ENCODE data around the gene ATF6. TPM values are rescaled to one million over a fixed set of nuclear protein-coding genes. Genes with fewer than 3 reads are reported as not detected.

Gene ATF6
- total RNA-seq, 1 experiment from 2014 or later, result 32.8 TPM

- no peak for DNase-seq (ENCODE audit: low spot score)
Measured at GRCh38 chr1:161890574-161890973, 124.5 kb downstream of the ATF6 start.

- no peak for DNase-seq (ENCODE audit: low spot score)
Measured at GRCh38 chr1:161899091-161899490, 133.0 kb downstream of the ATF6 start.

- DNase-seq (ENCODE audit: low spot score), result no peak
Measured at GRCh38 chr1:161900160-161900559, 134.0 kb downstream of the ATF6 start.

GRCh38 chr1:161902182-161902581 lies 136.1 kb downstream of the ATF6 start:
- DNase-seq (ENCODE audit: low spot score), result no peak

- no peak for DNase-seq (ENCODE audit: low spot score)
Measured at GRCh38 chr1:161905269-161905884, 139.3 kb downstream of the ATF6 start.

- no peak for DNase-seq (ENCODE audit: low spot score)
Measured at GRCh38 chr1:161907265-161907664, 141.1 kb downstream of the ATF6 start.

- no peak for DNase-seq (ENCODE audit: low spot score)
Measured at GRCh38 chr1:161908264-161908663, 142.1 kb downstream of the ATF6 start.

- DNase-seq (ENCODE audit: low spot score), result peak; percentile 20
Measured at GRCh38 chr1:161910604-161911003, 144.5 kb downstream of the ATF6 start.

GRCh38 chr1:161913482-161914140 lies 147.5 kb downstream of the ATF6 start:
- DNase-seq (ENCODE audit: low spot score), result no peak

- DNase-seq (ENCODE audit: low spot score), result no peak
Measured at GRCh38 chr1:161914595-161914994, 148.5 kb downstream of the ATF6 start.

- DNase-seq (ENCODE audit: low spot score), result no peak
Measured at GRCh38 chr1:161915051-161915503, 149.0 kb downstream of the ATF6 start.

- DNase-seq (ENCODE audit: low spot score), result no peak
Measured at GRCh38 chr1:161915978-161916377, 149.9 kb downstream of the ATF6 start.

GRCh38 chr1:161919229-161919628 lies 153.1 kb downstream of the ATF6 start:
- no peak for DNase-seq (ENCODE audit: low spot score)

- DNase-seq (ENCODE audit: low spot score), result no peak
Measured at GRCh38 chr1:161921491-161921890, 155.4 kb downstream of the ATF6 start.

- peak; percentile 46 for DNase-seq (ENCODE audit: low spot score)
Measured at GRCh38 chr1:161921990-161922389, 155.9 kb downstream of the ATF6 start.

GRCh38 chr1:161928056-161928455 lies 161.9 kb downstream of the ATF6 start:
- DNase-seq (ENCODE audit: low spot score), result no peak

- no peak for DNase-seq (ENCODE audit: low spot score)
Measured at GRCh38 chr1:161929137-161929536, 163.0 kb downstream of the ATF6 start.

GRCh38 chr1:161930064-161930463 lies 163.9 kb downstream of the ATF6 start:
- no peak for DNase-seq (ENCODE audit: low spot score)

- DNase-seq (ENCODE audit: low spot score), result no peak
Measured at GRCh38 chr1:161932668-161933067, 166.5 kb downstream of the ATF6 start.

- DNase-seq (ENCODE audit: low spot score), result no peak
Measured at GRCh38 chr1:161933592-161934588, 167.8 kb downstream of the ATF6 start.

- no peak for DNase-seq (ENCODE audit: low spot score)
Measured at GRCh38 chr1:161935264-161935663, 169.1 kb downstream of the ATF6 start.

GRCh38 chr1:161936786-161937185 lies 170.7 kb downstream of the ATF6 start:
- no peak for DNase-seq (ENCODE audit: low spot score)
